Measurements from ENCODE around the gene DLEC1.

DNA sequence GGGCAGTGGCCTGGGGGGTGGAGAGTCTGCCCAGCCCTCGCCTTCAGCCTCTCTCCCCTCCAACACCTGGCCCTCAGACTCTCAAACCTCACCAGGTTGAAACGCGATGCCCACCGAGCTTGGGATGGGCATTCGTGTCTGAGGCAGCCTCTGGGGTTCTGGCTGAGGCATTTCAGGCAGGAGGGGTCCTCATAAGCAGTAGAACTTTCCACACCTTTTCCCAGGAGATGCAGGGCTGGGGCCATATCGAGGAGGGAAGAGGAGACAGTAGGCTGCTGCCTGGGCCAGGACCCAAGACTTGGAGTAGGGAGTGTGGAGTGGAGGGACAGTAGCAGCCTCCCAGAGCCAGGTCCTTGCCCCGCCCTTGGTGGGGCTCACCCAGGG, 73.4 kb downstream of the DLEC1 start:
- no peak for TF ChIP-seq CTCF (conservative IDR thresholded peaks at IDR 0.05 in 1 of 2, IDR thresholded peaks at IDR 0.05 in 1 of 2; ENCODE audit: extremely low read depth in 1 of 2, insufficient read depth in 1 of 2, low read depth in 1 of 2, low read length in 2 of 2)
- TF ChIP-seq EZH2 (IDR thresholded peaks at IDR 0.05; ENCODE audit: borderline replicate concordance, low read length): no peak

Data from mammary epithelial cell (primary cell).